Neural cell (in vitro differentiated cells): ENCODE measurements around the gene PRKAG2.

Source experiments
- CTCF ChIP-seq: fragments of 450-650 bp; IDR thresholded peaks from 2 replicates; pipeline ENCODE4 v1.5.1; 2014; ENCODE audit warnings: antibody characterized with exemption, mild to moderate bottlenecking, moderate library complexity; ENCODE audit not compliant: poor library complexity, severe bottlenecking
- EP300 ChIP-seq: fragments of 450-650 bp; conservative IDR thresholded peaks from 2 replicates; pipeline ENCODE4 v1.6.1; 2014; ENCODE audit warnings: antibody characterized with exemption, mild to moderate bottlenecking, moderate library complexity; ENCODE audit not compliant: poor library complexity, severe bottlenecking
- EZH2 ChIP-seq: fragments of 200-600, 300-800 bp; shearing (Covaris generic), sonication (generic); IDR thresholded peaks from 2 replicates; pipeline ENCODE4 v1.6.1; 2014; ENCODE audit warnings: antibody characterized with exemption, low read length, borderline replicate concordance, mild to moderate bottlenecking; ENCODE audit not compliant: insufficient read depth, poor library complexity, severe bottlenecking
- POLR2AphosphoS5 ChIP-seq: IDR thresholded peaks from 2 replicates; pipeline ENCODE4 v1.6.1; 2012
- REST ChIP-seq: IDR thresholded peaks from 2 replicates; pipeline ENCODE4 v1.6.1; 2012; ENCODE audit warnings: borderline replicate concordance
- SMC3 ChIP-seq: fragments of 450-650 bp; conservative IDR thresholded peaks from 2 replicates; pipeline ENCODE4 v1.6.1; 2014; ENCODE audit warnings: antibody characterized with exemption, mild to moderate bottlenecking, moderate library complexity; ENCODE audit not compliant: poor library complexity
- TAF1 ChIP-seq: IDR thresholded peaks from 2 replicates; pipeline ENCODE4 v1.6.1; 2012; ENCODE audit warnings: low read depth

DNA sequence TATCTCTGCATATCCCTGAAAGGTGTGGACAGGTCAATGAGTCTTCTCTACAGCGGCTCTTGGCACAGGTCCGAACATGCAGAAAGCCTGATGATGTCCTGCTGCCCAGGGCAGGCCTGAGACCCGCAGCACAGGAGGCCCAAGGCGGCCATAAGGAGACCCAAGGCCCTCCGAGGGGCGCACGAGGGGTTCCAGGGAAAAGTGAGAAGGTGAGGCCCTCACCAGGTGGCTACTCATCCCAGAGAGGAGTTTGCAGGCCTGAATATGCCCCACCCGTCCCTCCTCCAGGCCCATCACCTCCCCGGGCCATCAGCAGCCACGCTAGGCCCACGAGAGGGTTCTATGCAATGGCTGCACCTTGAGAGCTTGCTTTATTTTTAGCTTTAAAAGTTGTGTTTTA is 183.8 kb downstream of the PRKAG2 start:
- TF ChIP-seq CTCF (no peak), EZH2 (no peak), POLR2AphosphoS5 (no peak), EP300 (no peak), TAF1 (no peak), SMC3 (no peak), REST (no peak)
